Fibroblast of the aortic adventitia (primary cell): ENCODE data around the gene NAA38. TPM values are rescaled to one million over a fixed set of nuclear protein-coding genes. Genes with fewer than 3 reads are reported as not detected.

Experiments used
- DNase-seq: peaks from one replicate; pipeline ENCODE4 v3.0.0-alpha.2; 2010; ENCODE audit warnings: low read depth
- H3K4me3 ChIP-seq: 2 replicates; pipeline ENCODE4 v1.5.1; 2011; ENCODE audit warnings: low read depth, mild to moderate bottlenecking, control low read depth, low read length, moderate library complexity
- total RNA-seq: library from RNA; depleted of rRNA; stranded (reverse); fragments of >200 nt; gene quantifications from 2 replicates; pipeline ENCODE4 v1.2.3, GENCODE V29; 2012; ENCODE audit warnings: low replicate concordance
- TF ChIP-seq, protein P1 (sequence below): IDR thresholded peaks from 2 replicates; pipeline ENCODE4 v1.5.1; 2011; ENCODE audit warnings: mild to moderate bottlenecking, low read length, control low read depth, inconsistent platforms; ENCODE audit not compliant: insufficient read depth

NAA38 gene
- total RNA-seq, 1 donor = 39.1 TPM

DNA sequence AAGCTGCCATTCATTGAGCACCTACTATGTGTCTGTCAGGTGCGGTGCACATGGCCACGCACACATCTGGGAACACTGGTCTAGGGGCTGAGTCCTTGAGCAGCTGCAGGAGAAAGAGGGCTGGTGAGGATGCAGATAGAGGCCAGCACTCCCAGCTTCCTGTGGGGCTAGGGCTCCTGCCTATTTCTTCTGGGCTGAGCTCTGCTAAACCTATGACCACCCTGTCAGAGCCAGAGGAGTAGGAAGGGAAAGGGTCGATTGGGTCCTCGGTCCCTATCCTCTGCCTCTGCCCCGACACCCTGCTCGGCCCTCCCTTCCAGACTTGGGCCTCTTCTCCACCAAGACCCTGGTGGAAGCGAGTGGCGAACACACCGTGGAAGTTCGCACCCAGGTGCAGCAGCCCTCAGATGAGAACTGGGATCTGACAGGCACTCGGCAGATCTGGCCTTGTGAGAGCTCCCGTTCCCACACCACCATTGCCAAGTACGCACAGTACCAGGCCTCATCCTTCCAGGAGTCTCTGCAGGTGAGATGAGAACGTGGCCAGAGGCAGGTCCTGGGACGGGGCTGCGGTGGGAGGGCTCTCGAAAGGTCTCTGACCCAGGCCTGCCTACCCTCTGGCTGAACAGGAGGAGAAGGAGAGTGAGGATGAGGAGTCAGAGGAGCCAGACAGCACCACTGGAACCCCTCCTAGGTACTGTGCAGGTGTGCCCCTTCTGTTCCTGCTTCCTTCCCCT, 6.5 kb downstream of the NAA38 start:
- TF ChIP-seq, protein P1, sequence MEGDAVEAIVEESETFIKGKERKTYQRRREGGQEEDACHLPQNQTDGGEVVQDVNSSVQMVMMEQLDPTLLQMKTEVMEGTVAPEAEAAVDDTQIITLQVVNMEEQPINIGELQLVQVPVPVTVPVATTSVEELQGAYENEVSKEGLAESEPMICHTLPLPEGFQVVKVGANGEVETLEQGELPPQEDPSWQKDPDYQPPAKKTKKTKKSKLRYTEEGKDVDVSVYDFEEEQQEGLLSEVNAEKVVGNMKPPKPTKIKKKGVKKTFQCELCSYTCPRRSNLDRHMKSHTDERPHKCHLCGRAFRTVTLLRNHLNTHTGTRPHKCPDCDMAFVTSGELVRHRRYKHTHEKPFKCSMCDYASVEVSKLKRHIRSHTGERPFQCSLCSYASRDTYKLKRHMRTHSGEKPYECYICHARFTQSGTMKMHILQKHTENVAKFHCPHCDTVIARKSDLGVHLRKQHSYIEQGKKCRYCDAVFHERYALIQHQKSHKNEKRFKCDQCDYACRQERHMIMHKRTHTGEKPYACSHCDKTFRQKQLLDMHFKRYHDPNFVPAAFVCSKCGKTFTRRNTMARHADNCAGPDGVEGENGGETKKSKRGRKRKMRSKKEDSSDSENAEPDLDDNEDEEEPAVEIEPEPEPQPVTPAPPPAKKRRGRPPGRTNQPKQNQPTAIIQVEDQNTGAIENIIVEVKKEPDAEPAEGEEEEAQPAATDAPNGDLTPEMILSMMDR = no peak
- H3K4me3 ChIP-seq = no peak overlapping the region
- no peak for DNase-seq

- TF ChIP-seq, protein P1 = no peak
- H3K4me3 ChIP-seq = no peak overlapping the region
- no peak for DNase-seq
These were observed 7.4 kb downstream of the NAA38 start for GRCh38 chr17:7849751-7850504.

DNA sequence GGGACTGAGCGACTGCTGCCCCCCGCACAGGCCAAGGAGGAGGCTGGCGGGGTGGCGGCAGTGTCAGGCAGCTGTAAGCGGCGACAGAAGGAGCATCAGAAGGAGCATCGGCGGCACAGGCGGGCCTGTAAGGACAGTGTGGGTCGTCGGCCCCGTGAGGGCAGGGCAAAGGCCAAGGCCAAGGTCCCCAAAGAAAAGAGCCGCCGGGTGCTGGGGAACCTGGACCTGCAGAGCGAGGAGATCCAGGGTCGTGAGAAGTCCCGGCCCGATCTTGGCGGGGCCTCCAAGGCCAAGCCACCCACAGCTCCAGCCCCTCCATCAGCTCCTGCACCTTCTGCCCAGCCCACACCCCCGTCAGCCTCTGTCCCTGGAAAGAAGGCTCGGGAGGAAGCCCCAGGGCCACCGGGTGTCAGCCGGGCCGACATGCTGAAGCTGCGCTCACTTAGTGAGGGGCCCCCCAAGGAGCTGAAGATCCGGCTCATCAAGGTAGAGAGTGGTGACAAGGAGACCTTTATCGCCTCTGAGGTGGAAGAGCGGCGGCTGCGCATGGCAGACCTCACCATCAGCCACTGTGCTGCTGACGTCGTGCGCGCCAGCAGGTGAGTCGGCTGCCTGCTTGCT, 8.1 kb downstream of the NAA38 start:
- DNase-seq = no peak
- TF ChIP-seq, protein P1 = no peak
- H3K4me3 ChIP-seq = no peak overlapping the region

DNA sequence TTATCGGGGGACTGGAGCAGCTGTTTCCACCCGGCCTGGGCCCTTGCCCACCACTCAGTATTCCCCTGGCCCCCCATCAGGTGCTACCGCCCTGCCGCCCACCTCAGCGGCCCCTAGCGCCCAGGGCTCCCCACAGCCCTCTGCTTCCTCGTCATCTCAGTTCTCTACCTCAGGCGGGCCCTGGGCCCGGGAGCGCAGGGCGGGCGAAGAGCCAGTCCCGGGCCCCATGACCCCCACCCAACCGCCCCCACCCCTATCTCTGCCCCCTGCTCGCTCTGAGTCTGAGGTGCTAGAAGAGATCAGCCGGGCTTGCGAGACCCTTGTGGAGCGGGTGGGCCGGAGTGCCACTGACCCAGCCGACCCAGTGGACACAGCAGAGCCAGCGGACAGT, 8.6 kb downstream of the NAA38 start:
- no peak overlapping the region for H3K4me3 ChIP-seq
- no peak for DNase-seq
- TF ChIP-seq, protein P1 = no peak

DNA sequence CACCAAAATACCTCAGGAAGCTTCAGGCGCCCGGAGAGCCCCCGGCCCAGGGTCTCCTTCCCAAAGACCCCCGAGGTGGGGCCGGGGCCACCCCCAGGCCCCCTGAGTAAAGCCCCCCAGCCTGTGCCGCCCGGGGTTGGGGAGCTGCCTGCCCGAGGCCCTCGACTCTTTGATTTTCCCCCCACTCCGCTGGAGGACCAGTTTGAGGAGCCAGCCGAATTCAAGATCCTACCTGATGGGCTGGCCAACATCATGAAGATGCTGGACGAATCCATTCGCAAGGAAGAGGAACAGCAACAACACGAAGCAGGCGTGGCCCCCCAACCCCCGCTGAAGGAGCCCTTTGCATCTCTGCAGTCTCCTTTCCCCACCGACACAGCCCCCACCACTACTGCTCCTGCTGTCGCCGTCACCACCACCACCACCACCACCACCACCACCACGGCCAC, 9.2 kb downstream of the NAA38 start:
- H3K4me3 ChIP-seq = no peak overlapping the region
- TF ChIP-seq, protein P1 = no peak
- no peak for DNase-seq

DNA sequence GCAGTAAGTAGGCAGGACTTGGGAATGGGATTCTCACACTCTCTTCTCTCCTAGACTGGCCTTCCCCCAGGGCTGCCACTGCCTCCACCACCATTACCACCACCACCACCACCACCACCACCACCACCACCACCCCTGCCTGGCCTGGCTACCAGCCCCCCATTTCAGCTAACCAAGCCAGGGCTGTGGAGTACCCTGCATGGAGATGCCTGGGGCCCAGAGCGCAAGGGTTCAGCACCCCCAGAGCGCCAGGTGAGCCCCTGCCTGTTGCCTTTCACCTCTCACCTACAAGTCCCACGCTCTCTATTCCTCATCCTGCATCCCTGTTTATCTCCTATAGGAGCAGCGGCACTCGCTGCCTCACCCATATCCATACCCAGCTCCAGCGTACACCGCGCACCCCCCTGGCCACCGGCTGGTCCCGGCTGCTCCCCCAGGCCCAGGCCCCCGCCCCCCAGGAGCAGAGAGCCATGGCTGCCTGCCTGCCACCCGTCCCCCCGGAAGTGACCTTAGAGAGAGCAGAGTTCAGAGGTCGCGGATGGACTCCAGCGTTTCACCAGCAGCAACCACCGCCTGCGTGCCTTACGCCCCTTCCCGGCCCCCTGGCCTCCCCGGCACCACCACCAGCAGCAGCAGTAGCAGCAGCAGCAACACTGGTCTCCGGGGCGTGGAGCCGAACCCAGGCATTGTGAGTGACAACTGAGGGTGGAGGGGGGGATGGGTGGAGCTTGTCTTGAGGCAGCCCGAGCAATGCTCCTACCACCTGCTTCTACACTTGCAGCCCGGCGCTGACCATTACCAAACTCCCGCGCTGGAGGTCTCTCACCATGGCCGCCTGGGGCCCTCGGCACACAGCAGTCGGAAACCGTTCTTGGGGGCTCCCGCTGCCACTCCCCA, 10.3 kb downstream of the NAA38 start:
- TF ChIP-seq, protein P1 = no peak
- DNase-seq = no peak
- no peak overlapping the region for H3K4me3 ChIP-seq
